T-helper 9 cell (primary cell): ENCODE results near the gene ENOSF1.
"Not testable (repeated sequence)": the region's sequence is repeated elsewhere in the genome, so short reads cannot be mapped to it uniquely, and the experiment has no call there.

ENCODE experiments used
- DNase-seq: peaks from one replicate; pipeline ENCODE4 v3.0.0-alpha.2; 2020
- total RNA-seq, 2 donors: gene quantifications; one replicate each; lab custom pipeline; 2026; lab: John Stamatoyannopoulos, UW

ENOSF1 gene, protein sequence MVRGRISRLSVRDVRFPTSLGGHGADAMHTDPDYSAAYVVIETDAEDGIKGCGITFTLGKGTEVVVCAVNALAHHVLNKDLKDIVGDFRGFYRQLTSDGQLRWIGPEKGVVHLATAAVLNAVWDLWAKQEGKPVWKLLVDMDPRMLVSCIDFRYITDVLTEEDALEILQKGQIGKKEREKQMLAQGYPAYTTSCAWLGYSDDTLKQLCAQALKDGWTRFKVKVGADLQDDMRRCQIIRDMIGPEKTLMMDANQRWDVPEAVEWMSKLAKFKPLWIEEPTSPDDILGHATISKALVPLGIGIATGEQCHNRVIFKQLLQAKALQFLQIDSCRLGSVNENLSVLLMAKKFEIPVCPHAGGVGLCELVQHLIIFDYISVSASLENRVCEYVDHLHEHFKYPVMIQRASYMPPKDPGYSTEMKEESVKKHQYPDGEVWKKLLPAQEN
- total RNA-seq, result 38.9 to 44.0 reads per million in 2 donors

DNA sequence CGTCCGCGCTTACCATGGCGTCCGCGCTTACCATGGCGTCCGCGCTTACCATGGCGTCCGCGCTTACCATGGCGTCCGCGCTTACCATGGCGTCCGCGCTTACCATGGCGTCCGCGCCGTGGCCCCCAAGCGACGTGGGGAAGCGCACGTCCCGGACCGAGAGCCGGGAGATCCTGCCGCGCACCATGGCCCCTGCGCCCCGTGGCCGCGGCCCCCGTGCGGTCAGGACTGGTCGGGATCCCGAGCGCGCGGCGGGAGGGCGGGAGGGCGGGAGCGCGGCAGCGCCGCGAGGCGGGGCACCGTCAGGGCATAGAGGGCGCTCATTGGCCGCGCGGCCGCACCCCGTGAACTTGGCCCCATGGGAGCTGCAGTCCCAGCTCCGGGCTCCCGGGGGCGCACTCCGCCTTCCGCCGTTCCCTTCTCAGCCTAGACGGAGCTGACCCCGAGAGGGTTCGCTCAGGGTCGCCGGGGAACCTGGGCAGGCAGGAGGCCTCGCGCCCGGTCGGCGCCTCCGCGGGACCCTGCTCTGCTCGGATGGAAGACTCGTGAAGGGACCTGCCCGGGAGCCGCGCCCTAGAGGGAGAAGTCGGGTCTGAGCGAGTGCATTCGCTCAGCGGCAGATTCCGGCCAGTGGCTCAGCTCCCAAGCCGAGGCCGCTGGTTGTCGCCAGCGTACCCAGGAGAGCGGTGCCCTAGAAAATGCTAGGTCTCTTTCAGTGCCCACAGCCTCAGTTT, at the start of gene ENOSF1:
TSS of gene ENOSF1 (minus strand) at position 230 of the 734 bp plus-strand sequence. CDS start at position 187, 43 bp downstream.
- peak; percentile 56 for DNase-seq

DNA sequence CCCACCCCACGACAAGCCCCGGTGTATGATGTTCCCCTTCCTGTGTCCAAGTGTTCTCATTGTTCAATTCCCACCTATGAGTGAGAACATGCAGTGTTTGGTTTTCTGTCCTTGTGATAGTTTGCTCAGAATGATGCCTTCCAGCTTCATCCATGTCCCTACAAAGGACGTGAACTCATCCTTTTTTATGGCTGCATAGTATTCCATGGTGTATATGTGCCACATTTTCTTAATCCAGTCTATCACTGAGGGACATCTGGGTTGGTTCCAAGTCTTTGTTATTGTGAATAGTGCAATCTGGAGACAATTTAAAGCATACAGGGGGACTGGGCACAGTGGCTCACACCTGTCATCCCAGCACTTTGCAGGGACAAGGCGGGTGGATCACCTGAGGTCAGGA, 47.4 kb upstream of the ENOSF1 start:
- not testable (repeated sequence) for DNase-seq

DNA sequence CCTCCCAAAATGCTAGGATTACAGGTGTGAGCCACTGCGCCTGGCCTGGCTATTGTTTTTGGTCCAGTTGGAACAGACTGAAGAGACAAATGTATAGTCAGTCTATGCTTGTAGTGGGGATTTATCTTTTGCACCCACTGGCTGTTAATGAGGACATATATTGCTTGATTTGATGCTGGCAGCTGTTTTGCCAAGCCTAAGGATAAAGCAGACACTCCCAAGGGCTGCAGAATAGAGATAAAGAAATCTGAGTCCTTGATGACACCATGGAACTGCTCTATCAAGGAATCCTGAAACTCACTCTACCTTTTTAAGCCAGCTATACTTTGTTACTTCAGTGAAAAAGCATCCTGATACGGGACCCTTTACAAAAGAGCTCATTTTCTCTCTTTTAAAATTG, 43.1 kb upstream of the ENOSF1 start:
- DNase-seq, result no peak

DNA sequence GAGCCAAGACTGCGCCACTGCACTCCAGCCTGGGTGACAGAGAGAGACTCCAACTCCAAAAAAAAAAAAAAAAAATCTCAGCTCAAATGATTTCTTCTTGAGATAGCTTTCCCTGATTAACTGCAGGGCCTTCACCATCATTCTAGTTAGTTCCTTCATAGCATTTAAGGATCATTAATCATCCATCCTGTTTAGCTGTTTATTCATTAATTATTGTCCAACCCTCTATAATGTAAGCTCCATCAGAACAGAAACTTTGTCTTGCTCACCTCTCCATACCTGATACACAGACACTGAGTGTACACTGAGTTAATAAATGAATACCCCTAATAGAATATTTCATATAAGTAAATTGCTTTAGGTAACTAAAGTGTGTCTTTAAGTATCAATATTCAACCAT, 42.2 kb upstream of the ENOSF1 start:
- no peak for DNase-seq

DNA sequence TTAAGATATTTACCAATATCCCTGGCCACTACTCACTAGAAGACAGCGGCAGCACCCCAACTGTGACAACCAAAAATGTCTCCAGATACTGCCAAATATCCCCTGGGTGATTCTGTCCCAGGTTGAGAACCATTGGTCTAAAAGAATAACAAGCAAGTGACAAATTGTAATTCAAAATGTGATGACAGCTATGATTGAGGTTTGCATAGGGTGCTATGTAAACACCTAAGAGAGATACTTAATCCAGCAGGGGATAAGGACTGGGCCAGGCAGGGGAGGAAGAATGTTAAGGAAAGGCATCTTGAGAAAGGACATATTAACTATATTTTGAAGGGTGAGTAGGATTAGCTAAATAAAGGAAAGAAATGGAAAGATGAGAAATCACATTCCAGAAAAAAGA, 38.0 kb upstream of the ENOSF1 start:
- DNase-seq, result no peak

DNA sequence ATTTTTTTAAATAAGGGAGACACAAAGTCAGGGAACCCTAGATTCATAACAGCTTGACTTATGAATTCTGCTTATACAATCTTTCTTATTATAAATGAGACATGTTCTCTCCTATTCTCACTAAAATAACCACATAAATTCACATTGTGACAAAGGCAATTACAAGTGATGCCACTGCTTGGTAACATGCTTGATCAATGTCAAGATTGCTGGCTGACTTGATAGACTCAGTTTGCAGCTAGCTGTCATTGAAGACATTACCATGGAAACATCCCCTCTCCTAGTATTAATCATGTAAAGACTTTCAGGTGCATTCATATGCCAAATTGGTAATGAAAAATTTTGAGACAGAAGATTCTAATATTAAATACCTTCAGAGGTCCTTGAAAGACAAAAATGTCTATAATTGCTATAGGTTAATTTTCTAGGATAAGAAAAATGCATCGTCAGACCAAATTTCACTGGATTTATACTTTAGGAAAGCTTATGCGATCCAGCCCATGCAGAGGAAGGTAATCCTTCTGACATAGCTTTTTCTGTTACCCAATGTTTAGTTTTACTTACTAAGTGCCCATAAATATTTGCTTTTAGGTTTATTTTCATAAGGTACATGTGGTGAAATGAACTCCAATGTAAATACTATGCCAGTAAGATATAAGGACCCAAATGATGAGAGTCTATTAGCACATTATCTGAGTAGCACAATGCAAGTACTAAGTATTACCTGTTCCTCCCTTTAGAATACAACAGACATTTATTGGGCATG, 32.6 kb upstream of the ENOSF1 start:
- no peak for DNase-seq

DNA sequence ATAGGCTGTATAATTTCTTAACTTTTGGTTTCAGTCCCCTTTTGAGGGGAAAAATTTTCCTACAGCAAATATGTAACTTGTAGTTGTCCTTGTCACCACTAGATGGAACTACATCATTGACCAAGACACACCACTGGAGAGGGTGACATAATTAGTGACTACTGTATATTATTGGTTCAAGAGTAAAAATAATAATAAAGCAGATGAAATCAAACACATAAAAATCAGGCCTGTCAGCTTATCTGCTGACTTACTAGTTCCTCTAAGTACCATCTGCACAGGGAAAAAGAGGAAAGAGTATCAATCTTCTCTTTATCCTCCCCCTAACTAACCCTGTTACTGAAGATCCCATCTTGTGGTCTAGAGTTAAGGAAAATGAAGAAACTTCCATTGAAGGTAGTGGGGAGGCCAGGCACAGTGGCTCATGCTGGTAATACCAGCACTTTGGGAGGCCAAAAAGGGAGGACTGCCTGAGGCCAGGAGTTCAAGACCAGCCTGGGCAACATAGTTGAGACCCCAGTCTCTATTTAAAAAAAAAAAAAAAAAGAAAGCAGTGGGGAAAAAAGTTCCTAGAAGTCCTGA, 29.6 kb upstream of the ENOSF1 start:
- no peak for DNase-seq

DNA sequence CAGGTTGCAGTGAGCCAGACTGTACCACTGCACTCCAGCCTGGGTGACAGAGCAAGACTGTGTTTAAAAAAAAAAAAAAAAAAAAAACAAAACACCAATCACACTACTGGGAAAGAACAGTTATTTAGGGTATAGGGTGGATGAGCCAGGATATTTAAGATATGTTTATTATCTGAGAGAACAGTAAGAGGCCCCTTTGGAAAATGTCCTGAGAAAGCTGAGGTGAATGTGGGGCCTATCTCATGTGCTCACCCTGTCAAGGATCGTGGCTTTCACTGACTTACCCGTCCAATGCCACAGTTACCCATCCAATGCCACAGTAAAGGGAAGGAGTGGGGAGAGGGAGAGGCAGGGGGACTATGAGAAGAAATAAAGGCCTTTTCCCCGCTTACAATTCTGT, 19.9 kb upstream of the ENOSF1 start:
- no peak for DNase-seq

DNA sequence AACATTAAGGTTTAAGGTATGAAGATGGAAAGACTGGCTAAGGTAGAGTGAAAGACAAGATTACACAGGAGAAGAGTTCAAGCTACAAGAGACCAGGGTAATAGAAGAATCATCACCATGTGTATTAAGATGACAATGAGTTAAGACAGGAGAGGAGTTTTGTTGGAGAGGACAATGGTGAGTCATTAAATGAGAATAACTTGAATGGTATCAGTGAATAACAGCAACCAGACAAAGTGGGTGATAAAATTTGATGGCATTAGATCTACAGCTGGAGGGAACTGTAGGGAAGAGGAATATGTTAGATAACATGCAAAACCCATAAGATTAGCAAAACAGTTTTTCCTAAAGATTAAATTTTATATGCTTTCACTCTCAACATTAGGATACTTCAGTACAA, 18.8 kb upstream of the ENOSF1 start:
- no peak for DNase-seq

DNA sequence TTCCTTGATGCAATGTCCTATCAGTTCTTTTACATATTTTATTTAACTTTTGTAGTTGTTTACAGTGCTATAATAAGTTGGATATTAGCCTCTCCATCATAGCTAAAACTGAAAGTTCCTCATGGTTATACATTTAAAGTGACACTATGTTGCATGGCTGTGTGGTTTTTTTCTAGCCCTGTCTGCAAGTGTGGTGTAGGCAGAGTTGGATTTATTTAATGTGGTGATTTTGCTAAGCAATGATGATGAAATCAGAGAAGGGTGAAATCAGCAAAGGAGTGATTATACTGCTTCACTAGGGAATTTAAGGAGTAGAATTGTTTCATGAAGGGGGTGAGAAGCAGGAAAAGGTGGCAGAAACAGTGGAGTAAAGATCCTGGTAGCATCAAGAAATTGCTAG, 18.3 kb upstream of the ENOSF1 start:
- no peak for DNase-seq

DNA sequence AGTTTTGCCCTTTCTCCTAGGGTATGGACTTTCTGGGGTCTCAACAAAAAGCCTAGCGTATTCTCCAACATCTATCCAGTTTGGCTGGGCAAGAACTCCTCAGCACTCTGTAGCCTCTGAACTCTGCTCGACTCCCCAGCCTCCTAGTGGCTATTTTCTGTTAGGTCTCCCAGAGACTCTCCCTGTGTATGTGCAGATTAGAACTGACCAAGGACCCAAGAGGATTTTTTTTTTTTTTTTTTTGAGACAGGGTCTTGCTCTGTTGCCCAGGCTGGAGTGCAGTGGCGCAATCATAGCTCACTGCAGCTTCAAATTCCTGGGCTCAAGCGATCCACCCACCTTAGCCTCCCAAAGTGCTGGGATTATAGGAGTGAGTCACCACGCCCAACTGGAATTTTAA, 17.7 kb upstream of the ENOSF1 start:
- DNase-seq, result not testable (repeated sequence)

DNA sequence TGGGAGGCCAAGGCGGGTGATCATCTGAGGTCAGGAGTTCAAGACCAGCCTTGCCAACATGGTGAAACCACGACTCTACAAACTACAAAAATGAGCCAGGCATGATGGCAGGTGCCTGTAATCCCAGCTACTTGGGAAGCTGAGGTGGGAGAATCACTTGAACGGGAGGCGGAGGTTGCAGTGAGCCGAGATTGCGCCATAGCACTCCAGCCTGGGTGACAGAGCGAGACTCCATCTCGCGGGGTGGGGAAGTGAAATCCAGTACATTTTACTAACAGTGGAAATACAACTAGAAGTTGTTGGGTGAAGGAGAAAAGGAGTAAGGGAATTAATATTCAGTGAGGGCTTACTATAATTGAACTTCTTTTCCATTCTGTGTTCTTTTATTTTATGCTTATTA, 13.2 kb upstream of the ENOSF1 start:
- no peak for DNase-seq

DNA sequence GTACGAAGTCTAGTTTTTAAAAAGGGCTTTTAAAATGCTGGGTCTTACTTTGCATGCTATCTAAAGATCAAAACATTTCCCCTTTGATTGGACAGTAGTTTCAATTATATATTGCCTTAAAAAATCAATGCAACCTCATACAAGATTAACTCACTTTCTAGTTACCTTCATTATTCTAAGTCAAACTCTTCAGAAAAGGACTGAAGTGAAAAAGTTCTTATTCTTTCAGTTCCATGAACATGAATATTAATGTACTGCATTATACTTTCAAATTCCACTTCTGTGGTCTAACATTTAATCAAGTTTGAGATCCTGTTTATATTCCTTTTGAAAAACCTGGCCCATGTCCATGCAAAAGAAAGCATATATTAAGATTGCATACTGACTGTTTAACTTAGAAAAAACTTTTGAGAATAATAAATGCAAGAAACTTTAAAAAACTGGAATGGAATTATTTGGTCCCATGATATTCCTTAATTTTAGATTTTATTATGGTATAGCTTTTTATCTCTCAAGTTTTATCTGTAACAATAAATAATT, 11.2 kb upstream of the ENOSF1 start:
- no peak for DNase-seq

DNA sequence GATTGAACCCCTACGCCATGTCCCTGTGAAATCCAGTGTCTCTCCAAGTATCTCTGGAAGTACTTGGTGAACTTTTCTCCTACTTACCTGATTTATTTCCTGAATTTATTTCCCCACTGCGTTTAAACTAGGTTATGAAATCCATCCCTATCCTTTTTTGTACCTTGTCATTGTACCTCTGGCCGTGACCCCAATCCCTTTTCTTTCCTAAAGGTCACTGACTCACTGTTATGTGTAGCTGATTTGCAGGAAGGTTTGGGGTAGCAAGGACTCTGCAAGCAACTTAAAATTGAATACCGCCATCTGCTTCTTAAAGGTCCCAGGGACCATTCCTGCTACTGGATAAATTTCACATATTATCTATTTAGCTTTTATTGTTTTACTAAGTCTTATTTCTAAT, 4.6 kb upstream of the ENOSF1 start:
- DNase-seq, result no peak

DNA sequence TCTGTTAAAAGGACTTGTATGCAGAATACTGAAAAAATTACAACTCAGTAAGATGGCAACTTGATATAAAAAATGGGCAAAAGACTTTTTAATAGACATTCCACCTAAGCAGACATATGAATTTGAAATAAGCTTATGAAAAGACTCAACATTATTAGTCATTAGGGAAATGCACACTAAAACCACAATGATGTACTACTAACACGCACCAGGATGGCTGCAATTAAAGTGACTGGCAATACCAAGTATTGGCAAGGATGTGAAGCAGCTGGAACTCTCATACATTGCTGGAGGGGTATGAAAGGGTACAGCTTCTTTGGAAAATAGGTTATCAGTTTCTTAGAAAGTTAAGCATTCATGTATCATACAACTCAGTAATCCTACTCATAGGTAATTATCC, 3.2 kb upstream of the ENOSF1 start:
- DNase-seq, result no peak

DNA sequence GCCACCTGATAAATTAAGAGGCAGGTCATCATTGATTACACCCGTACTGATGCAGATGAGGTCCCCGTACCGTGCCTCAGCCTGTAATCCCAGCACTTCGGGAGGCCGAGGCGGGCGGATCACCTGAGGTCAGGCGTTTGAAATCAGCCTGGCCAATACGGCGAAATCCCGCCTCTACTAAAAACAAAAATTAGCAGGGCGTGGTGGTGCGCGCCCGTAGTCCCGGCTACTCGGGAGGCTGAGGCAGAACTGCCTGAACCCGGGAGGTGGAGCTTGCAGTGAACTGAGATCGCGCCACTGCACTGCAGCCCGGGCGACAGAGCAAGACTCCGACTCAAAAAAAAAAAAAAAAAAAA, 683 bp upstream of the ENOSF1 start:
- peak; percentile 1 for DNase-seq

DNA sequence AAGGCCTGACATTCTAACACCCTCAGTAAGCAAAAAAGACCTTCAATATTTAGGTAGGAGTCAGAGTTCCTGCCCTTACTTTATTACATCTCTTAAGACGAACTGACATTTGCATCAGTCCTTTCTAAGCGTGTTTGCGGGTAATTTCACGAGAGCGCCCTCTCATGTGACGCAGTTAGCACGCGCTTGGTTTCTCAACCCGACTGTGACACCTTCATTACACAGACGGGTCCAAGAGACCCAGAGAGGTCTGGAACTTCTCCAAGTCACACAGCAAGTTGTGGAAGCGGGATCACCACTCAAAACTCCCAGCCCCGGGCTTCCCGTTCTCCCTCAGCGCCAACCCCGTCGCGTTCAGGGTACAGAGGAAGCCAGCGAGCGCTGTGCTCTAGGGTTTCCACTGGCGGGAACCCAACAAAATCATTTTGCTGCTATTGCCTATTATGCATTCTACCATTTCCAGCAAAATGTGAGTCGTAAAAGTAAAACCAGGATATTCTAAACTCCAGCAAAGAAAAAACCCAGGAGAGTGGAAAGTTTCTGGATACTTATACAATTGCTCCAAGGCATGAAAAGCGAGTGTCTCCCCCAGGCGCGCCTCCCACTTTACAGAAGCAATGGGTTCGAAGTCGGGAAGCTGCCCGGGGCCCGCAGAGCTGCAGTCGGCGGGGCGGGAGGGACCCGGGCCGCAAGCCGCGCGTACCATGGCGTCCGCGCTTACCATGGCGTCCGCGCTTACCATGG, 601 bp downstream of the ENOSF1 start:
- DNase-seq, result peak; percentile 45

DNA sequence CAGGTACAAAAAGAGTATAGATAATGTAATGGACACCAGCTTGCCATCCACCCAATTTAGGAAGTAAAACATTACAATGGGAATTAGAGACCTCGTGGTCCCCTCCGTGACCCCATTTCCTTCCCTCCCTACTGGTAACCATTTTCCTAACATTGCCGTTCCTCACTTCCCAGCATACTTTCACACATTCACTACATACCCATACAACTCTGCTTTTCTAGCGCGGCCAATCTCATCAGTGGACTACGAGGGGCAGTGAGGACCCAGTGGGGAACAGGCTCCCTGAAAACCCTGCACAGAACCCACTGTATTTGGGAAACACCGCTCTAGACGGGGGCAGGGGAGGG, 1.1 kb downstream of the ENOSF1 start:
- no peak for DNase-seq

DNA sequence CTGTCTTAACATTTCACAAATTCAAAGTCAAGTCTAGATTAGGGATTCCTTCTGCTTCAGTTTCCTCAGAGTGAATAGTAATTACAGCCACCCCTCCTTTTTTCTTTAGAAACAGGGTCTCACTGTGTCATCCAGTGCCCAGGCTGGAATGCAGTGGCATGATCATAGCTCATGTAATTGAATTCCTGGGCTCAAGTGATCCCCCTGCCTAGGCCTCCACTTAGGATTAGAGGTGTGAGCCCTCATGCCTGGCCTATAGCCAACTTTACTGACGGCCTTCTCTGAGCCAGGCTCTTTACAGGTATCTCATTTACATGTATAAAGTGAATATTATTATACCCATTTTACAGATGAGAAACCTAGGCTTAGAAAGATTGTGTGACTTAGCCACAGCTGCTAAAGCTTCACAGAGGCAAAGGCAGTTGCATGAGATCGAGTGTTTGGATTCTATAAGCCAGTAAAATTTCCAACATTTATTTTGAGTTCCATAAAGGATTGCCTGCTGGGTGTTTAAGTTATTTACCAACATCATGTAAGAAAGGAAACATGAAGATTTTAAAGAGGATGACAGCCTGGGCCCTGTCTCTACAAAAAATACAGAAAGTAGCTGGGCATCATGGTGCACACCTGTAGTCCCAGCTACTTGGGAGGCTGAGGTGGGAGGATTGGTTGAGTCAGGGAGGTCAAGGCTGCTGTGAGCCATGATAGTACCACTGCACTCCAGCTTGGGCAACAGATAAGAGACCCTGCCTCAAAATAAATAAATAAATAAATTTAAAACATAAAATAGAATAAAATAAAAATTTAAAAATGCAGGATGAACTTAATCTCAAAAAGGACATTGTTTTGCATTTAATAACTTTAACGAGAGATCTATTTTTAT, 1.8 kb downstream of the ENOSF1 start:
- no peak for DNase-seq

DNA sequence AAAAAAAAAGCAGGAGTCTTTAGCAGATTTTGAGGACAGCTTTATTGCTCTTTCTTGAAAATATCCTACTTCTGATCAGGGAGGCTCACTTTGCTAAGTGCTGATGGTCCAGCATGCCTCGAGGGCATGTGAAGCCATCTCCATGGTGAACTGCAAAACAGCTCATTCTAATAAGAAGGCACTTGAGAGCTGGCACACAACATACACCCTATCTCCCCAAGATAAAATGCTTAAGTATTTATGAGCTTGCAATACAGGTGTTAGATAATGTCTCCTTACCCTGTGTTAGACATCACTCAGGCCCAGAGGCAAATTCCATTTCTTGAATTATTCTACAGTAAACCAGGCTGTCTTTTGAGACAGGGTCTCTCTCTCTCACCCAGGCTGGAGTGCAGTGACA, 2.7 kb downstream of the ENOSF1 start:
- no peak for DNase-seq

DNA sequence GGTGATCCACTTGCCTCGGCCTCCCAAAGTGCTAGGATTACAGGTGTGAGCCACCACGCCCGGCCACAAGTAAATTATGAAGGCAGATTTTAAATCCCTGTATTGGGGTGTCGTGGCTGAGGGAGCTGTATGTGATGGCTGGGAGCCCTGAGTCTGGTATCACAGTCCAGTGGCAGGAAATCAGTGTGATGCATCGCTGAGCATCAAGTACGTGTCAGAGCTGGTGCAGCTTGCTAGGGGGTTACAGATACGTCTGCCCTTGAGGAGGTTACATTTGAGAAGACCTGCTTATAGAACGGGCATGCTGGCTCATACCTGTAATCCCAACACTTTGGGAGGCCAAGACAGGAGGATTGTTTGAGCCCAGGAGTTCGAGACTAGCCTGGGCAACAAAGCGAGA, 4.3 kb downstream of the ENOSF1 start:
- DNase-seq, result no peak
